GM12864 (cell line): ENCODE data around the gene TNNT2.

ENCODE experiments used
- DNase-seq: peaks from one replicate; pipeline ENCODE4 v3.0.0-alpha.2; 2011; ENCODE audit warnings: low read depth
- H3K4me3 ChIP-seq: 2 replicates; pipeline ENCODE4 v1.5.1; 2011; ENCODE audit warnings: mild to moderate bottlenecking, low read depth, low read length, control low read depth
- CTCF ChIP-seq: IDR thresholded peaks from 2 replicates; pipeline ENCODE4 v1.5.1; 2011; ENCODE audit warnings: low read depth, mild to moderate bottlenecking, moderate library complexity, low read length, control low read depth, inconsistent platforms; ENCODE audit errors: missing control alignments

TNNT2 gene

DNA sequence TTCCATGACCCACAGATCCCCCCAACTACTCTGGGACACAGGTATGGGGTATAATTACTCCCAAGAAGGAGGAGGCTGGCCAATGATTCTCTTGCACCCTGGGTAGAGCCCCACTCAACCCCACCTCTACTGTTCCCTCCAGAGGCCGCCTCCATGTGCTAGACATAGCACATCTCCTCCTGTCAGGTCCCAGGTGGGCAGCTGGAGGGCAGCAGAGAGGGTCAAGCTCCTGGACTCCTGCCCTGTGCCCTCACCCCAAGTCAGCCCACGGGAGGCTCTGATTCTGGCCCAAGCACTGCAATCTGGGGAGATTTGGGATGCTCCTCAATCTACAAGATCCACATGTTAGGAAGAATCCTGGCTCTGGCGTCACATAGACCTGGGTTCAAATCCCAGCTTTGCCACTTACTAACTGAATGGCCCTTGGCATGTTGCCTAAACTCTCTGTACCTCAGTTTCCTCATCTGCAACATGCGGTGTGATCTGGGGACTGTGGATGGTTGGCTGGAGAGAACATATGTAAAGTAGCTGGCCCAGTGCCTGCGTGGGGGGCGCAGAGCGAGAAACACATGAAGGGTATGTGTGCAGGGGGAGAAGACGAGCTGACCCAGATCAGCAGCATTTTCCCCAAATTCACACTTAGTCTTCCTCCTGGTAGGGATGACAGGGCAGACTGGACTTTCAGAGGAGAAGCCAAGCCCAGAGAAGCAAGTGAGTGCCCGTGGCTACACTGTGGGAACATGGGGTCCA lies 23.2 kb downstream of the TNNT2 start:
- no peak for TF ChIP-seq CTCF
- no peak for DNase-seq
- H3K4me3 ChIP-seq: no peak overlapping the region

- H3K4me3 ChIP-seq: no peak overlapping the region
- TF ChIP-seq CTCF: no peak
- no peak for DNase-seq
Observed at GRCh38 chr1:201353186-201353940, 24.1 kb downstream of the TNNT2 start.

GRCh38 chr1:201351617-201352016 lies 25.9 kb downstream of the TNNT2 start:
- DNase-seq: no peak
- TF ChIP-seq CTCF: no peak
- no peak overlapping the region for H3K4me3 ChIP-seq

DNA sequence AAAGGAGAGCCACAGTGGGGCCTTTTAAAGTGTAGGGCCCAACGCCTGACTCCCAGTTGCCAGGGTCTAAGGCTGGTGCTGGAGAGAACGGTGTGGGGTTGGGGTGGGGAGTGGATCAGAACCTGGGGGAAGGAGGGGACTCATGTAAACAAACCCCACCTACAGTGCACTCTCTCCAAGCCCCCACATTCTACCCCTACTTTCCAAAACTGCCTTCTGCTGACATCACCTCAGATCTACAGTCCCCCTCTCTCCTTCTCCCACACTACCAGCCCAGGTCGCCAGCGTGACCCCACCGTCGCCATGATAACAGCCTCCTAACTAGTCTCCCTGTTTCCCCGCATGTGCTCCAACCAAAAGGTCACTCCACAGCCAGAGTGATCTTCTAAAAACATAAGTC lies 26.6 kb downstream of the TNNT2 start:
- no peak for TF ChIP-seq CTCF
- no peak for DNase-seq
- H3K4me3 ChIP-seq: no peak overlapping the region

- no peak overlapping the region for H3K4me3 ChIP-seq
- no peak for TF ChIP-seq CTCF
- no peak for DNase-seq
Observed at GRCh38 chr1:201350361-201350725, 27.1 kb downstream of the TNNT2 start.

GRCh38 chr1:201349092-201349491 lies 28.4 kb downstream of the TNNT2 start:
- no peak overlapping the region for H3K4me3 ChIP-seq
- TF ChIP-seq CTCF: no peak
- no peak for DNase-seq
